RWPE1 (cell line): ENCODE results near the gene TAF5L.

Experiments
- CTCF ChIA-PET: fragments of 350-600 bp; sonication (Branson Sonifier 250); formaldehyde crosslinking; extraction: SDS; loops from one replicate; lab custom pipeline; 2021; lab: Yijun Ruan, JAX
- POLR2A ChIA-PET: fragments of 400-600 bp; formaldehyde crosslinking; extraction: SDS; loops from one replicate; lab custom pipeline; 2020; ENCODE audit warnings: antibody characterized with exemption; ENCODE audit not compliant: low non-redundant PET; lab: Yijun Ruan, JAX
- DNase-seq: peaks from one replicate; pipeline ENCODE4 v3.0.0; 2012; ENCODE audit warnings: low spot score
- H3K27ac ChIP-seq: fragments of 450-650 bp; 2 replicates; pipeline ENCODE4 v1.5.1; 2017
- TF ChIP-seq, protein P1 (sequence below): fragments of 450-650 bp; conservative IDR thresholded peaks from 2 replicates; pipeline ENCODE4 v1.5.1; 2017; ENCODE audit warnings: low read depth, mild to moderate bottlenecking

TAF5L gene

DNA sequence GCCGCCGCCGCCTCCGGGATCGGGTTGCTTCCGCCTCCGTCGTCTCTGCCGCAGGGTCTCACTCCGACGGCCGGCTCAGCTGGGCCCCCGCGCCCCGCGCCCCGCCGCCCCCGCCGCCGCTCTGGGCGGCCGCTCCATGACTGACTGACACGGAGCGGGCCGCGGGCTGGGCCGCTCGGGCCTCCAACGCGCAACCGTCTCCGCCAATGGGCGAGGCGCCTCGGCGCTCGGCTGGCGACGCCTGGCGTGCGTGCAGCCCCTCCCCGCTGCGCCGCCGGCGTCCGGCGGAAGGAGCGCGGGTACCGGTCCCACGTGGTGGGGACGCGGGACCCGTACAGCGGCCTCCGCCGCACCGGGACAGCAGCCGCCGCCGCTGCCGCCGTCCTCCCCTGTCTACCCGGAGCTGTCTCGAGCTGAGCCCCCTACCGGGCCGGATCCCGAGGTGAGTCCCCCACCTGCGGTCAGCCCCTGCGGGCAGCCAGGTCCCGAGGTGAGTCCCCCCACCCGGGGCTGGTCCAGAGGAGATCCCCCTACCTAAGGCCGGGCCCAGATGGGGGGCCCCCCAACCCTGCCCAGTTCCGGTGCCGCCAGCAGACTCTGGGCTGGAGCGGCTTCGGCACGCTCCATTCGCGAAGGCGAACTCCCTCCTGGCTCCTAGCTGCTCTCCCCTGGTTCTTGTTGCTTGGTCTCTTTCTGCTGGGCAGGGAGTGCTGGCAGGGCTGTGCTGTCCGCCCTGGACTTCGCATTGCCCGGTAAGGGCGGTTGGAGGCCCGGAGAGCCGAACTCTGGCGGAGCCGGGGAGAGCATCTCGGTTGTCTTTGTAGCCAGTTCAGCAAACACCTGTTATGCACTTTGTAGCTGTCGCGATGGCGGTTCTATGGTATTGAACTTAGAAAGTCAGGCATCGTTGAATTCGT, at the start of gene TAF5L, which contains the start of gene URB2:
TSS of gene TAF5L (minus strand) at position 208 of the 917 bp plus-strand sequence. CDS start 11,640 bp downstream, outside the sequence.
TSS of gene URB2 (plus strand) at position 333 of the 917 bp plus-strand sequence. CDS start 1,387 bp downstream, outside the sequence.
- POLR2A ChIA-PET, result interaction anchor here (1.0 kb wide), 1 partner anchor 67 kb away, joined by 3 read pairs; the partner anchor contains the start of gene ABCB10
- CTCF ChIA-PET, result interaction anchor here (1.0 kb wide), 1 partner anchor 67 kb away, joined by 3 read pairs; the partner anchor contains the start of gene ABCB10
- DNase-seq, result peak; percentile 93
- H3K27ac ChIP-seq, result peak within 1 kb of the TSS; percentile 87
- TF ChIP-seq, protein P1, sequence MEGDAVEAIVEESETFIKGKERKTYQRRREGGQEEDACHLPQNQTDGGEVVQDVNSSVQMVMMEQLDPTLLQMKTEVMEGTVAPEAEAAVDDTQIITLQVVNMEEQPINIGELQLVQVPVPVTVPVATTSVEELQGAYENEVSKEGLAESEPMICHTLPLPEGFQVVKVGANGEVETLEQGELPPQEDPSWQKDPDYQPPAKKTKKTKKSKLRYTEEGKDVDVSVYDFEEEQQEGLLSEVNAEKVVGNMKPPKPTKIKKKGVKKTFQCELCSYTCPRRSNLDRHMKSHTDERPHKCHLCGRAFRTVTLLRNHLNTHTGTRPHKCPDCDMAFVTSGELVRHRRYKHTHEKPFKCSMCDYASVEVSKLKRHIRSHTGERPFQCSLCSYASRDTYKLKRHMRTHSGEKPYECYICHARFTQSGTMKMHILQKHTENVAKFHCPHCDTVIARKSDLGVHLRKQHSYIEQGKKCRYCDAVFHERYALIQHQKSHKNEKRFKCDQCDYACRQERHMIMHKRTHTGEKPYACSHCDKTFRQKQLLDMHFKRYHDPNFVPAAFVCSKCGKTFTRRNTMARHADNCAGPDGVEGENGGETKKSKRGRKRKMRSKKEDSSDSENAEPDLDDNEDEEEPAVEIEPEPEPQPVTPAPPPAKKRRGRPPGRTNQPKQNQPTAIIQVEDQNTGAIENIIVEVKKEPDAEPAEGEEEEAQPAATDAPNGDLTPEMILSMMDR, result no peak

DNA sequence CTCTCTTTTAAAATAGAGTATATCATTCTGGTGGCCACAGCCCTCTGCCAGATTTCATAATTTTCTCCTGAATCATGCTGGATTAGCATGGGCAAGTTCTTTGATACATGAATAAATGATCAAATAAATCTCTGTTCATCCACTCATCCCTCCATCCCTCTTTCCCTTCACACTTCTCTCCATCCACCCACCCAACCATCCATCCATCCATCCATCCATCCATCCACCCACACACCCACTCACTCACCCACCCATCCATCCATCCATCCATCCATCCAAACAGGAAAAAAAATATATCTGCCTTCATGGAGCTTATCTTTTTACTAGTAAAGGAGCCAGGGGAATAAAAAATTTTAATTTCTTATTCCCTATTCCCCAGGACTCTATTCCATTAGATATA, 49.5 kb upstream of the TAF5L start:
- no peak overlapping the region for H3K27ac ChIP-seq
- ChIA-PET CTCF (interaction anchor here (0.7 kb wide), 1 partner anchor 159 kb away, joined by 9 read pairs; no protein-coding TSS in a partner anchor), POLR2A (no interaction called here)
- no peak for DNase-seq
- TF ChIP-seq, protein P1, result no peak

DNA sequence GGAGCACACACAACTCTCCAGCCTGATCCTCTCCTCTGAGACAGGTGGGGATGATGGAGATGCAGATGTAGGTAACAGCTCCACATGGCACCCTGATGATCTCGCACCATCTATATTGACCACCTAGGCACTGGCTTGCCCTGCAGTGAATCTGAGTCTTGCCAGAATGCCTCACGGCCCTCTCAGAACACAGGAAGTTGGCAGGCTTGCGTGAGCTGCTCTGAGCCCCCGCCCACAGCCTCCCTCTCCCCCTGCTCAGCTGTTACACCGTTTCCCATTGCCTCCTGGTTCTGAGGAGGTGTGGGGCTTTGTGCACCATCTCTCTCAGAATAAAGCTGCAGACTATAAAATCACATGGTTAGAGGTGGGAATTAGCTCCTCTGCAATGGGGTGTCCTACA, 48.1 kb upstream of the TAF5L start:
- no peak for DNase-seq
- TF ChIP-seq, protein P1, result no peak
- ChIA-PET CTCF (no interaction called here), POLR2A (no interaction called here)
- H3K27ac ChIP-seq, result no peak overlapping the region

DNA sequence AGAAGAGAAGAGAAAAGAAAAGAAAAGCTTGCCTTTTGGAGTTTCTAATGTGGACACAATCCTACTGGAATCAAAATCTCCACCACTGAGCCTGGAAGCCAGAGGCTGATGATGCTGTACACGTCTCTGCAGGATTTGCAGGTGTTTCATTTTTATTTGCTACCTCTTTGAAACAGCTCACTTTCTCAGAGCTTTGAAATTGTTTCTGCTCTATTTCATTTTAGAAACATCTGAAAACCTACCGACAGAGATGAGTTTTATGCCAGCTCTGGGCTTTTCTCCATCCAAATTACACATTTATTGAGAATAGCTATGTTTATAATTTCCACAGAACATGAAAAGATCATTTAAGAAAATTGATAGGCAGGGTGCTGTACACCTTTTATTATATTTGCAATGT, 46.3 kb upstream of the TAF5L start:
- DNase-seq, result no peak
- ChIA-PET CTCF (no interaction called here), POLR2A (no interaction called here)
- no peak overlapping the region for H3K27ac ChIP-seq
- TF ChIP-seq, protein P1, result no peak

DNA sequence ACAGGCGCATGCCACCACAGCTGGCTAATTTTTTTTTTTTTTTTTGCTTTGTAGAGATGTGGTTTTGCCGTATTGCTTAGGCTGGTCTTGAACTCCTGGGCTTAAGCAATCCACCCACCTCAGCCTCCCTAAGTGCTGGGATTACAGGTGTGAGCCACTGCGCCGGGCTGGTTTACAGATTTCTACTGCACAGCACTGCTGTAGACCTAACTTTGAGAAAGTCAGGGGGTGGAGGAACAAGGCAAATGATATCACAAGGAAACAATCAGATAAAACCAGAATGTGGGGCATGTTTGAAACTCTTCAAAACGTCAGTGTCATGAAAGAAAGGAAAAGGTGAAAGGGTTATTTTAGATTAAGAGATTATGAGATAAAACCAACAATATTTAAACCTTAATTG, 45.4 kb upstream of the TAF5L start:
- H3K27ac ChIP-seq, result no peak overlapping the region
- POLR2A ChIA-PET, result interaction anchor here (0.6 kb wide), 1 partner anchor 398 kb away, joined by 3 read pairs; no protein-coding TSS in a partner anchor
- TF ChIP-seq, protein P1, result no peak
- DNase-seq, result no peak
- CTCF ChIA-PET, result interaction anchor here (0.6 kb wide), 2 partner anchors 10 to 639 kb away, joined by 3 read pairs; no protein-coding TSS in a partner anchor

DNA sequence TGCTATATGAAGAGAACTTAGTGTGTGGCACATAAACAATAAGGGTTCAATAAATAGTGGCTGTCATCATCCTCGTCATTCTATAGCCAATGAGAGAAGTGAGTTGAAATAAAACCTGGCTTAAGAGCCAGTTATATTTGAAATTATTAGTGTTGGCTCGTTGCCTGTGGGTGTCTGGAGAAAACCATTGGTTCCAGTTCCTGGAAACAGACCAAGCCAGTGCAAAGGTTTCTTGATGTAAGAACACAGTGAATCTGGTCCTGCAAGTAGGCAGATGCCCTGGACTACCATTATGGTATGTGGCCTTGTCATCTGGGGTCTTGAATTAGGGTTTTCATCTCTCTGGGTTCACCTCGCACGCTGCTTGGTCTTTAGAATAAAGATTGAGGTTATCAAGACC, 43.4 kb upstream of the TAF5L start:
- DNase-seq, result no peak
- CTCF ChIA-PET, result no interaction called here
- POLR2A ChIA-PET, result no interaction called here
- H3K27ac ChIP-seq, result no peak overlapping the region
- TF ChIP-seq, protein P1, result no peak
